Body of pancreas (tissue), 4 donors: ENCODE data around the gene CEACAM1. TPM values are rescaled to one million over a fixed set of nuclear protein-coding genes. Genes with fewer than 3 reads are reported as not detected.

Experiments used
- ATAC-seq: fragments of 150-250 bp; one replicate; pipeline ENCODE4 v1.9.1; 2016
- DNase-seq, 4 donors: peaks; one replicate each; pipeline ENCODE4 v3.0.0-alpha.2; 2019
- H3K27ac ChIP-seq, 4 donors: fragments of 200-600 bp; sonication (generic); 1 replicate in 3 of 4; 2 replicates in 1 of 4; pipeline versions ENCODE4 v1.5.1 to v1.6.1; 2016 to 2019; ENCODE audit warnings: mild to moderate bottlenecking in 1 of 4, mixed read lengths in 1 of 4, moderate library complexity in 1 of 4
- H3K27me3 ChIP-seq, 2 donors: fragments of 200-600 bp; sonication (generic); one replicate each; pipeline ENCODE4 v1.6.0; 2016; ENCODE audit warnings: mild to moderate bottlenecking in 1 of 2
- H3K36me3 ChIP-seq, 2 donors: fragments of 200-600 bp; sonication (generic); replicated peaks in 1 of 2; 2 replicates each; pipeline ENCODE4 v1.5.1; 2016; ENCODE audit warnings: low read depth in 2 of 2; ENCODE audit not compliant: insufficient read depth in 1 of 2
- H3K4me1 ChIP-seq: fragments of 200-600 bp; sonication (generic); one replicate; pipeline ENCODE4 v1.6.0; 2016
- H3K4me3 ChIP-seq, 2 donors: fragments of 200-600 bp; sonication (generic); 1 replicate in 1 of 2; 2 replicates in 1 of 2; pipeline ENCODE4 v1.5.1; 2016 to 2019
- H3K9me3 ChIP-seq, 3 donors: fragments of 200-600 bp; sonication (generic); 1 replicate in 2 of 3; 2 replicates in 1 of 3; pipeline ENCODE4 v1.5.1; 2016
- CTCF ChIP-seq, 7 experiments: fragments of 450-650 bp in 4 of 7; fragments of 200-600 bp in 3 of 7; sonication (generic) in 3 of 7; IDR thresholded peaks; one replicate each; pipeline ENCODE4 v1.5.1; 2016 to 2019; ENCODE audit warnings: antibody characterized with exemption in 7 of 7
- POLR2A ChIP-seq, 3 donors: fragments of 450-650 bp; IDR thresholded peaks; one replicate each; pipeline ENCODE4 v1.6.1; 2016; ENCODE audit warnings: antibody characterized with exemption in 3 of 3, mild to moderate bottlenecking in 2 of 3
- WGBS, 2 donors: methylation state at CpG; one replicate each; pipeline ENCODE4 v1.1.5; 2017; 5-methylcytosine and 5-hydroxymethylcytosine counted together
- intact Hi-C: fragments of 100-400 bp; cut with DNase I; formaldehyde crosslinking; loops from one replicate; pipeline ENCODE4 v1.15.1; 2023
- total RNA-seq, 2 donors: library from RNA; depleted of rRNA; stranded (reverse); fragments of >200 nt; gene quantifications; one replicate each; pipeline ENCODE4 v1.1.0, GENCODE V29; 2016

Gene CEACAM1
- total RNA-seq, 2 donors from 2014 or later, result 1.8 to 2.3 TPM

- WGBS, 2 donors, result 92% methylated on average over 10 of the region's 10 CpGs
- ATAC-seq, result no peak
These were observed 15.5 kb downstream of the CEACAM1 start for GRCh38 chr19:42512743-42513304.

GRCh38 chr19:42512130-42512636 lies 16.1 kb downstream of the CEACAM1 start:
- TF ChIP-seq POLR2A (IDR thresholded peaks at IDR 0.05) (no peak), CTCF (IDR thresholded peaks at IDR 0.05) (no peak)
- Histone ChIP-seq H3K36me3 (no peaks in the 10 kb centered on the region), H3K27me3 (no peaks in the 10 kb centered on the region), H3K4me1 (no peaks in the 10 kb centered on the region), H3K9me3 (no peaks in the 10 kb centered on the region), H3K27ac (no peak overlapping the region), H3K4me3 (no peak overlapping the region)
- ATAC-seq (no peak), DNase-seq (no peak)
- intact Hi-C loops, result no loop called here
- 91 to 95% methylated on average over 5 of the region's 5 CpGs for WGBS, 2 donors

More at GRCh38 chr19:42512743-42513304, 15.5 kb downstream of the CEACAM1 start:
- H3K9me3 ChIP-seq, result no peaks in the 10 kb centered on the region
- no peaks in the 10 kb centered on the region for H3K27me3 ChIP-seq
- H3K4me1 ChIP-seq, result no peaks in the 10 kb centered on the region
- no peak for TF ChIP-seq POLR2A (IDR thresholded peaks at IDR 0.05)
- no peak for TF ChIP-seq CTCF (IDR thresholded peaks at IDR 0.05)
- no peak overlapping the region for H3K4me3 ChIP-seq
- no peaks in the 10 kb centered on the region for H3K36me3 ChIP-seq
- H3K27ac ChIP-seq, result no peak overlapping the region
- intact Hi-C loops, result no loop called here
- DNase-seq, result no peak

GRCh38 chr19:42511340-42511739 lies 16.9 kb downstream of the CEACAM1 start:
- H3K4me3 ChIP-seq, result no peak overlapping the region
- no peak overlapping the region for H3K27ac ChIP-seq
- no peak for ATAC-seq
- TF ChIP-seq CTCF (IDR thresholded peaks at IDR 0.05) (no peak), POLR2A (IDR thresholded peaks at IDR 0.05) (no peak)
- H3K4me1 ChIP-seq, result no peaks in the 10 kb centered on the region
- H3K9me3 ChIP-seq, result no peaks in the 10 kb centered on the region
- intact Hi-C loops, result no loop called here
- no peaks in the 10 kb centered on the region for H3K27me3 ChIP-seq
- no peak for DNase-seq
- H3K36me3 ChIP-seq, result no peaks in the 10 kb centered on the region
- 86 to 95% methylated on average over 4 of the region's 4 CpGs for WGBS, 2 donors

- no peak overlapping the region for H3K27ac ChIP-seq
- no peaks in the 10 kb centered on the region for H3K36me3 ChIP-seq
- intact Hi-C loops, result no loop called here
- no peak for TF ChIP-seq POLR2A (IDR thresholded peaks at IDR 0.05)
- ATAC-seq (no peak), DNase-seq (no peak)
- H3K9me3 ChIP-seq, result no peaks in the 10 kb centered on the region
- no peaks in the 10 kb centered on the region for H3K27me3 ChIP-seq
- no peaks in the 10 kb centered on the region for H3K4me1 ChIP-seq
- no peak overlapping the region for H3K4me3 ChIP-seq
These were observed 19.3 kb downstream of the CEACAM1 start for GRCh38 chr19:42508892-42509444.

GRCh38 chr19:42505066-42505465 lies 23.2 kb downstream of the CEACAM1 start:
- intact Hi-C loops, result no loop called here
- H3K4me1 ChIP-seq, result no peaks in the 10 kb centered on the region
- no peak overlapping the region for H3K4me3 ChIP-seq
- no peaks in the 10 kb centered on the region for H3K27me3 ChIP-seq
- ATAC-seq, result no peak
- no peak for TF ChIP-seq POLR2A (IDR thresholded peaks at IDR 0.05)
- TF ChIP-seq CTCF (IDR thresholded peaks at IDR 0.05), result no peak
- H3K36me3 ChIP-seq, result no peaks in the 10 kb centered on the region
- 89 to 100% methylated on average over 1 of the region's 1 CpG for WGBS, 2 donors
- no peak for DNase-seq
- no peak overlapping the region for H3K27ac ChIP-seq
- H3K9me3 ChIP-seq, result no peaks in the 10 kb centered on the region
